Measurements from ENCODE around the gene SPTB.

SPTB gene

DNA sequence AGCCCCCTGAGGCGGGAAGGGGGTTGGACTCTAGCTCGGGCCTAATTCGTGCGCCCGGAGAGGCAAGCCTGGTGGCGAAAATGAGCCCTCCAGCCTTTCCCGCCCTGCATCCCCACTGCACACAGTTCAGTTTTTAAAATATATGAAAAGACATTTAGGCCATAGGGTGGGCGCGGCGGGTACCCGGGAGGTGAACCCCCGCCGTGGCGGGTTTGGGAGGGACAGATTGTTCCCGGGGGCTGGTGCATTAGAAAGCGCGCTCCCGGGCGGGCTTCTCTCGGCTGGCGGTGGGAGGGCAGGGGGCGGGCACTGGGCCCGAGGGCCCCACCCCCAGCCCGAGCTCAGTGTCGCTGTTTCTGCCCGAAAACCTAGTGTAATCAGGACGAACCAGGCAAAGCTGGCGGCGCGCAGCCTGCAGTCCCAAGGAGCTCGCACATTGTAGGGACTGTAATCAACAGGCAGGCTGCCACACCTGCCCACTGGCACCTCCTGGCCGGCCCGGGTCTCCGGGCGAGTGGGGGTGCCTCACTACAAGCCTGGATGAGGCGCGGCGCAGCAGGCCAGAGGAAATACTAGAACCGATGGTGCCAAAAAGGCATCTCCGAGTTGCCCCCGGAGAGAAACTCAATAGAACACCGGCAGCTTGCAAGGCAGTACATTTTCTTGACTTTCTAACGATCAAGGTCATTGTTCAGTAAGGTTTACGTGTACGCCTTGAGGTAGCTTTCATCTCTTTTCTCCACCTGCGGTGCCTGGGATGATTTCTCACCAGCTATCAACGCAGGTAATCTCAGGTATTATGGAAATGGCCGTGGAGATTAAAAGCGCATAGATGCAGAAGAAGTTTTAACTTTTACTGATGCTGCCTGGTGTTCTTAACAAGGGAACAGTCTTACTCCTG lies 764 bp upstream of the SPTB start:
- H3K9me3 ChIP-seq (ENCODE audit: control insufficient read depth in 1 of 2, low read length in 2 of 2), result no peaks in the 10 kb centered on the region
- H3K4me3 ChIP-seq (ENCODE audit: low read depth in 1 of 2, low read length in 2 of 2), result peak overlapping the region; percentile 58 to 80
- no peaks in the 10 kb centered on the region for H3K36me3 ChIP-seq (ENCODE audit: control insufficient read depth in 1 of 2, insufficient read depth in 2 of 2, low read length in 2 of 2)
- H3K27me3 ChIP-seq (ENCODE audit: low read depth, low read length), result peaks cover 19% of the 10 kb centered on the region
- H3K4me1 ChIP-seq (ENCODE audit: control insufficient read depth in 1 of 2, insufficient read depth in 2 of 2, low read length in 2 of 2), result peaks cover 0 to 18% of the 10 kb centered on the region in 2 donors
- H3K27ac ChIP-seq (ENCODE audit: low read length), result no peak overlapping the region

DNA sequence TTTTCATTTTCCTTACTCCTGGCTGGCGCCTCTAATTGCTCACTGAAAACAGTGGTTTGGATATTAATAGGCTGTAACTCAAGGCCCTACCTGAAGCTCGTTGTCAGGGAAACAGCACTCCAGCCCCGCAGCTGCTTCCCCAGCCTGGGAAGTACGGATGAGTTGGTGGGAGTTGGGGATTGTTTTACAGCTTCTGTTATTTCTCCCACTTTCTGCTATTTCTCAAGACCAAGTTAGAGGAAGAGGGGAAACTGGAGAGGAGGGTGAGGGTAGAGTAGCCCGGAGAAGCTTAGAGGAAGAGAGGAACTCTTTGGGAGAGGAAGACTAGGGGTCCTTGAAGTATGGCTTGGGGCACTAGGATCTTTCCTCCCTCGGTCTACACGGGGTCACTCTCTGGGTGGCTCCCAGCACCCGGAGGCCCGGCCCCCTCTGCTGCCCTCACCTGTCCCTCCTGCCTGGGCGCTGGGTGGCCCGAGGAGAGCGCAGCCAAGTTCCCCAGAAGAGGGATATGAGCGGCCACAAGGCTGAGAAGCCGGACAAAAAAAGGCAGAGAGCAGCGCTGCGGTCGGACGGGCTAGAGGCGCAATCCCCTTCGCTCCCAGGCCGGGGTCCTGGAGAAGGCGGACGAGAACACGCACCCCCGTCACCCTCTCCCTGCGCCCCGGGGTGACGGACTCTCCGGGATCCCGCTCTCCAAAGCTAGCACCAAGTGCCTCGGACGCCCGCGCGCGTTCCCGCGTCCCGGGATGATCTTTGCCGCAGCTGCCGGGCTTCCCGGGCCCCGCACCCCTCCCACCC lies 671 bp downstream of the SPTB start:
- Histone ChIP-seq H3K27ac (ENCODE audit: low read length) (no peak overlapping the region), H3K4me1 (ENCODE audit: control insufficient read depth in 1 of 2, insufficient read depth in 2 of 2, low read length in 2 of 2) (peaks cover 0 to 18% of the 10 kb centered on the region in 2 donors), H3K36me3 (ENCODE audit: control insufficient read depth in 1 of 2, insufficient read depth in 2 of 2, low read length in 2 of 2) (no peaks in the 10 kb centered on the region), H3K27me3 (ENCODE audit: low read depth, low read length) (peaks cover 19% of the 10 kb centered on the region), H3K9me3 (ENCODE audit: control insufficient read depth in 1 of 2, low read length in 2 of 2) (no peaks in the 10 kb centered on the region), H3K4me3 (ENCODE audit: low read depth in 1 of 2, low read length in 2 of 2) (peak overlapping the region in 1 of 2 donors; percentile 80)

DNA sequence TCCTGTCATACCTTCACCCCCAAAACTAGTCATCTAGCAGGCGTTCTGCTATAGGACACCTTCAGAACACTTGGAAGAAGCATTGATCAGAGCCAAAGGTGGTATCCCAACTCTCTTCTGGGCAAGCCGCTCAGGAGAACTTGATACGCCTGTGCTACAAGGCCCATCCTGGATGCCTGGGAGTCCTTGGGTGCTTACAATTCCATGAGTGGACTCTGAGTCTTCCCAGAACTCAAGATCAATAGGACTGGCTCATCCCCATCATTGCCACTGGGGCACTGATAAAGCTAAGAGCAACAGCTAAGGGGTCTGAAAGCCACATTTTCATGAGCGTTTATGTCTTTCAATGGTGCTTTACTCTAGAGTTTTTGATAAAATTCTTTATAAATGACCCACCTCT lies 1.9 kb downstream of the SPTB start:
- Histone ChIP-seq H3K27ac (ENCODE audit: low read length) (no peak overlapping the region), H3K4me3 (ENCODE audit: low read depth in 1 of 2, low read length in 2 of 2) (no peak overlapping the region), H3K27me3 (ENCODE audit: low read depth, low read length) (peaks cover 19% of the 10 kb centered on the region)

DNA sequence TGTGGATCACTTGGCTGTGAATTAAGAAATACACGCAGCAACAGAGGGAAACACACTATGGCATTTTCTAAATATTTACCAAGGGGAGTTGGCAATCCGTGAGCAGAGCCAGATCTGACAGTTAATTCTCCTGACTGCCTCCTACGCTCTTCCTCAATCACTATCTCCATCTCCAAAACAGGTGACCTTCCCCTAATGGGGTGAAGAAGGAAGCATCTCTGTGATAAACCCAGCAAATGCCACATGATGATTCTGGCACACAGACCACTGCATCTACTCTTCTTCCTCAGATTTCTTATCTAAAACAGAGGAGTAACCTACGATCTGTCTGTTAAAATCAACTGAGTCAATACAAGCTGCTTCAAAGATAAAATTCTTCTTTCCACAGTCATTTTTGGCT lies 4.4 kb downstream of the SPTB start:
- Histone ChIP-seq H3K4me1 (ENCODE audit: control insufficient read depth in 1 of 2, insufficient read depth in 2 of 2, low read length in 2 of 2) (peaks cover 0 to 13% of the 10 kb centered on the region in 2 donors), H3K27me3 (ENCODE audit: low read depth, low read length) (peaks cover 10% of the 10 kb centered on the region), H3K27ac (ENCODE audit: low read length) (no peak overlapping the region), H3K36me3 (ENCODE audit: control insufficient read depth in 1 of 2, insufficient read depth in 2 of 2, low read length in 2 of 2) (no peaks in the 10 kb centered on the region), H3K9me3 (ENCODE audit: control insufficient read depth in 1 of 2, low read length in 2 of 2) (no peaks in the 10 kb centered on the region), H3K4me3 (ENCODE audit: low read depth in 1 of 2, low read length in 2 of 2) (no peak overlapping the region)

More for the DNA sequence above, 1.9 kb downstream of the SPTB start:
- Histone ChIP-seq H3K36me3 (ENCODE audit: control insufficient read depth in 1 of 2, insufficient read depth in 2 of 2, low read length in 2 of 2) (no peaks in the 10 kb centered on the region), H3K9me3 (ENCODE audit: control insufficient read depth in 1 of 2, low read length in 2 of 2) (no peaks in the 10 kb centered on the region), H3K4me1 (ENCODE audit: control insufficient read depth in 1 of 2, insufficient read depth in 2 of 2, low read length in 2 of 2) (peaks cover 0 to 18% of the 10 kb centered on the region in 2 donors)

DNA sequence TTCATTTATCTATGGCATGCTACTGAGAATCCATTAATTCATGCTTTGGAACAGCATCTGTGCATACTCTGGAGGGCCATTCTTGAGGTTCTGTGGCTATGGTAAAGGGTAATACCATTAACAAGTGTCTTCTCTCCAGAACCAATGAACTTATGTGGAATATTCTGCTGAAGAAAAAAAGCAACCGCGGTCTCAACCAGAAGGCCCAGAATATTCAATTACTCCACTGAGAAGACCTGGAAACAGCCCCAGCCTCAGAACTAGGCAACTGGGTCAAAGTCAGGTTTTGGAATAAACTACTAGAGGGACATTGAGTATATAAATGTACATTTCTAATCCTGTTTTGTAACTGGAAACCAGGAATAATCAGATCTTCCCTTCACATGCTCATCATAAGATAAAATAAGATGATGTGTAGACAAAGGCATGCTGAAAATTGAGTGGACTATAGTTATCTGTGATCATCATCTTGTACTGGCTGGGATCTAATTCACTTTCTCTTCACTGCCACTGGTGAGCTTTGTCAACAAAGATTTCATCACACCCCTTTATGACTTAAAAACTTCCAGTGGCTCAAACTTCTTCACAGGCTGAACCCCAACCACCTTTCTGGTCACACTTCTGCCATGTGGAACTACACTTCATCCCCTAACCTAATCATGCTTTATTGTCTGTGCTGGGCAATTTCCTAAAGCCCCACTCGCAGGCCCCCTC lies 6.0 kb downstream of the SPTB start:
- Histone ChIP-seq H3K9me3 (ENCODE audit: control insufficient read depth in 1 of 2, low read length in 2 of 2) (no peaks in the 10 kb centered on the region), H3K36me3 (ENCODE audit: control insufficient read depth in 1 of 2, insufficient read depth in 2 of 2, low read length in 2 of 2) (no peaks in the 10 kb centered on the region), H3K27me3 (ENCODE audit: low read depth, low read length) (peaks cover 3% of the 10 kb centered on the region), H3K4me3 (ENCODE audit: low read depth in 1 of 2, low read length in 2 of 2) (no peak overlapping the region), H3K4me1 (ENCODE audit: control insufficient read depth in 1 of 2, insufficient read depth in 2 of 2, low read length in 2 of 2) (no peaks in the 10 kb centered on the region), H3K27ac (ENCODE audit: low read length) (no peak overlapping the region)

DNA sequence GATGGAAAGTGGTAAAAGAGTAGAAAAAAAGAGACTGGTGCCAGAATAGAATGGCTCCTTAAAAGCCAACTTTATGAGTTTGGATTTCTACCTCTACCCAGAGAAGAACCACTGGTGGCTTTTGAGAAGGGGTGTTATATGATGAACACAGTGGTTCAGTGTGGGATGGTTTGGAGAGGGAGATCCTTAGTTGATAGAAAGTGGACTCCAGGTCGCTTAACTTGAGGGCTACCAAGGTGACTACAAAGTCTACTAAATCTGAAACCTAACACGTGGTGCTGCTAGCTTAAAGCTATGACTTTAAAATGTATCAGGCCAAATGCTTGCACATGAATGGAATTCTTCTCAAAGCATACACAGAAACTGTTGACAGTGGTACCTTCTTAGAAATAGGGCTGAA lies 8.4 kb downstream of the SPTB start:
- no peaks in the 10 kb centered on the region for H3K27me3 ChIP-seq (ENCODE audit: low read depth, low read length)
- no peaks in the 10 kb centered on the region for H3K4me1 ChIP-seq (ENCODE audit: control insufficient read depth in 1 of 2, insufficient read depth in 2 of 2, low read length in 2 of 2)
- H3K36me3 ChIP-seq (ENCODE audit: control insufficient read depth in 1 of 2, insufficient read depth in 2 of 2, low read length in 2 of 2), result no peaks in the 10 kb centered on the region
- no peaks in the 10 kb centered on the region for H3K9me3 ChIP-seq (ENCODE audit: control insufficient read depth in 1 of 2, low read length in 2 of 2)
- H3K4me3 ChIP-seq (ENCODE audit: low read depth in 1 of 2, low read length in 2 of 2), result no peak overlapping the region
- H3K27ac ChIP-seq (ENCODE audit: low read length), result no peak overlapping the region

DNA sequence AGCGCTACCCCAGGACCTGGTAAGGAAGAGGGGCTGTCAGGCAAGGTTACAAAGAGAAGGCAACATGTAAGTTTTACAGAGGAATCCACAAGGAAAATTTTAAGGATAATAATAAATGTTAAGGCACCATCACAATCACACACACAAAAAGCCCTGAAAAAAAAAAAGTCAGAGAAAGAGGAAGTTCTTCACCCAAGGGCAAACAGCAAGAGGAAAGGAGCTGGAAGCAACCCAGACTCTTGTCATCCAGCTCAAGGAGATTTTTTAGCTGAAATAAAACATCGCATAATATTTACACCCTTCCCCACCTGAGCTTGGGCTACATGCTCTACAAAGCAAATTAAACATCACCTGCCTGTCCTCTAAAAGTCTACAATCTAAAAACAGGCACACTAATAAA lies 9.5 kb downstream of the SPTB start:
- Histone ChIP-seq H3K27ac (ENCODE audit: low read length) (no peak overlapping the region), H3K27me3 (ENCODE audit: low read depth, low read length) (no peaks in the 10 kb centered on the region), H3K4me3 (ENCODE audit: low read depth in 1 of 2, low read length in 2 of 2) (no peak overlapping the region), H3K9me3 (ENCODE audit: control insufficient read depth in 1 of 2, low read length in 2 of 2) (no peaks in the 10 kb centered on the region), H3K36me3 (ENCODE audit: control insufficient read depth in 1 of 2, insufficient read depth in 2 of 2, low read length in 2 of 2) (no peaks in the 10 kb centered on the region), H3K4me1 (ENCODE audit: control insufficient read depth in 1 of 2, insufficient read depth in 2 of 2, low read length in 2 of 2) (no peaks in the 10 kb centered on the region)

DNA sequence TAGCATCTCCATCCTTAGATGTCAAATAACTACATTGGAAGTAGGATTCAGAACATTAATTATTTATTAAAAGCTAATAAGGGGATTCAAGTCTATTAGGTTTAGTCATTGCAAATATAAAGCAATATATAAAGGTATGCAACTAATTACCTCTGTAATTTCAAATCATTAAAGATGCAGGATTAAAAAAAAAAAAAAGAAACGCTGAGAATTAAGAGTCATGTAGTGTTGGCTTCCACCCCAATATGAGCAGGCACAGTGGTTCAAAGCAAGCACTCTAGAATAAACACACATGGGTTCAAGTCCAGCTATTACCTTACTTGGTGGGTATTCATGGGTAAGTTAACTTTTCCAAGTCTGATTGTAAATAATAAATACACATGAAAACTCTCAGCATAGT lies 10.9 kb downstream of the SPTB start:
- no peaks in the 10 kb centered on the region for H3K27me3 ChIP-seq (ENCODE audit: low read depth, low read length)
- no peaks in the 10 kb centered on the region for H3K9me3 ChIP-seq (ENCODE audit: control insufficient read depth in 1 of 2, low read length in 2 of 2)
- H3K27ac ChIP-seq (ENCODE audit: low read length), result no peak overlapping the region
- H3K4me1 ChIP-seq (ENCODE audit: control insufficient read depth in 1 of 2, insufficient read depth in 2 of 2, low read length in 2 of 2), result no peaks in the 10 kb centered on the region
- H3K36me3 ChIP-seq (ENCODE audit: control insufficient read depth in 1 of 2, insufficient read depth in 2 of 2, low read length in 2 of 2), result no peaks in the 10 kb centered on the region
- H3K4me3 ChIP-seq (ENCODE audit: low read depth in 1 of 2, low read length in 2 of 2), result no peak overlapping the region

DNA sequence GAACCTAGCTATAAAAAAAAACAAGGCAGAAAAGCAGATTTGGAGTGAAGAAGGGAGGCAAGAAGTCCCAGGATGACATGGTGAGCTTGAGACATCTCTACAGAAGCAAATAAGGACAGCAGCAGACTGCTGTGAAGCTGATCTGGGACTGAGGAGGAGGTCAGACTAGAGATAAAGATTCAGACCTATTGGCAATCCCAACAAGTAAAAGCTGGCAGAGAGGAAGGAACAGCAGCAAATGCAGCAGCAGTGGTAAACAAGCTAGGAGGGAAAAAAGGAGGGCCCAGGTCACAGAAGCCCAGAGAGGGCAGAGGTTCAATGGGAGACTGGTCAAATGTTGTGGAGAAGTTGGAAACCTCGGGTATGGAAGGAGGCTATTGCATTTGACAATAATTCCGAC lies 11.3 kb downstream of the SPTB start:
- Histone ChIP-seq H3K9me3 (ENCODE audit: control insufficient read depth in 1 of 2, low read length in 2 of 2) (no peaks in the 10 kb centered on the region), H3K27me3 (ENCODE audit: low read depth, low read length) (no peaks in the 10 kb centered on the region), H3K4me3 (ENCODE audit: low read depth in 1 of 2, low read length in 2 of 2) (no peak overlapping the region), H3K36me3 (ENCODE audit: control insufficient read depth in 1 of 2, insufficient read depth in 2 of 2, low read length in 2 of 2) (no peaks in the 10 kb centered on the region), H3K27ac (ENCODE audit: low read length) (no peak overlapping the region), H3K4me1 (ENCODE audit: control insufficient read depth in 1 of 2, insufficient read depth in 2 of 2, low read length in 2 of 2) (no peaks in the 10 kb centered on the region)

DNA sequence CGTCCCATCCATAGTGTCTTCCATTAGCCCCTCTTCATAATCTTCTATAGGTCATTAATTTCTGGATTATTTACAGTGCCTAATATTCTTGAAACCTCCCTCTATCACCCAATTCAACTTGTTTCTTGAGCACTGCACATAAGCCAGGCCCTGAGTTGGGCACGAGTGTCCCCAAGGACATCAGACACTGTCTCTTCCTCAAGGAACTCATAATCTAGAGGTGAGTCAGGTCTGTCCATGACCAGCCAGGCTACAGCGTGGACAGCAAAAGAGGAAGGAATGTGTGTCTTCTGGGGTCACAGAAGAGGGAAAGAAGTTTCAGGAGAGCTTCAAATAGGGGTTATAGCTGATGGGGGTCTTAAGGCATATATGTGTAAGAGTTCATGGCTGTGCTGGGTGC lies 12.5 kb downstream of the SPTB start:
- no peaks in the 10 kb centered on the region for H3K4me1 ChIP-seq (ENCODE audit: control insufficient read depth in 1 of 2, insufficient read depth in 2 of 2, low read length in 2 of 2)
- H3K36me3 ChIP-seq (ENCODE audit: control insufficient read depth in 1 of 2, insufficient read depth in 2 of 2, low read length in 2 of 2), result no peaks in the 10 kb centered on the region
- H3K27me3 ChIP-seq (ENCODE audit: low read depth, low read length), result no peaks in the 10 kb centered on the region
- no peak overlapping the region for H3K4me3 ChIP-seq (ENCODE audit: low read depth in 1 of 2, low read length in 2 of 2)
- H3K27ac ChIP-seq (ENCODE audit: low read length), result no peak overlapping the region
- H3K9me3 ChIP-seq (ENCODE audit: control insufficient read depth in 1 of 2, low read length in 2 of 2), result no peaks in the 10 kb centered on the region

DNA sequence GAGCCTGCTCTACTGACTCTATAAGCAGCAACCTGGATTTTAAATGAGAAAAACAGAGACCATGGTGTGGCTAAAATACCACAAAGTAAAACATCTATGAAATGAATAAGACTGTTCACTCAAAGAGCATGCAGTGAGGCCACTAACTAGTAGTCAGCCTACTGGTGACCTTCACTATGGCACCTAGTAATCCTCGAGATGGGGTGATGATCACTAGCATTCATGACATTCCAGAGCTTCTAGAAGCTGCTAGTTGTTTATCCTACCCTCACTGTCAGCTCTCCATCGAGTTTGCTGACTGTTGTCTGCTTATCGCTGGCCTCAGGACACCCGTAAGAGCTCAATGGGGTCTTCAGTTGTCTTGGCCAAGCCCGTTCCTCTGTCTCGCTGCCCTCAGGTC lies 13.7 kb downstream of the SPTB start:
- Histone ChIP-seq H3K36me3 (ENCODE audit: control insufficient read depth in 1 of 2, insufficient read depth in 2 of 2, low read length in 2 of 2) (no peaks in the 10 kb centered on the region), H3K4me1 (ENCODE audit: control insufficient read depth in 1 of 2, insufficient read depth in 2 of 2, low read length in 2 of 2) (no peaks in the 10 kb centered on the region), H3K9me3 (ENCODE audit: control insufficient read depth in 1 of 2, low read length in 2 of 2) (no peaks in the 10 kb centered on the region), H3K4me3 (ENCODE audit: low read depth in 1 of 2, low read length in 2 of 2) (no peak overlapping the region), H3K27ac (ENCODE audit: low read length) (no peak overlapping the region), H3K27me3 (ENCODE audit: low read depth, low read length) (no peaks in the 10 kb centered on the region)

Data from muscle layer of duodenum (tissue), 2 donors.